Left ventricle myocardium inferior (tissue), 1 donor: ENCODE measurements around the gene DAP3. TPM values are rescaled to one million over a fixed set of nuclear protein-coding genes. Genes with fewer than 3 reads are reported as not detected.
"Not testable (repeated sequence)": the region's sequence is repeated elsewhere in the genome, so short reads cannot be mapped to it uniquely, and the experiment has no call there.

Experiments
- DNase-seq: peaks from one replicate; pipeline ENCODE4 v3.0.0-alpha.2; 2020
- H3K27ac ChIP-seq: fragments of 200-600 bp; replicated peaks from 2 replicates; pipeline ENCODE4 v1.8.0; 2021
- H3K27me3 ChIP-seq: fragments of 200-600 bp; 2 replicates; pipeline ENCODE4 v1.8.0; 2021; ENCODE audit warnings: low read depth
- H3K36me3 ChIP-seq: fragments of 200-600 bp; 2 replicates; pipeline ENCODE4 v1.8.0; 2021
- H3K4me1 ChIP-seq: fragments of 200-600 bp; 2 replicates; pipeline ENCODE4 v1.8.0; 2021
- H3K4me3 ChIP-seq: fragments of 200-600 bp; 2 replicates; pipeline ENCODE4 v1.8.0; 2021; ENCODE audit warnings: mild to moderate bottlenecking, moderate library complexity
- H3K9me3 ChIP-seq: fragments of 200-600 bp; replicated peaks from 2 replicates; pipeline ENCODE4 v1.8.0; 2021
- intact Hi-C: fragments of 100-400 bp; cut with micrococcal nuclease; formaldehyde crosslinking; loops from one replicate; pipeline ENCODE4 v1.11.0; 2022
- total RNA-seq: library from RNA; stranded (reverse); fragmentation: NEBNext Ultra II Directional; extraction: Animal tissue kit (Norgen Biotek cat#: 25700); gene quantifications from one replicate; pipeline ENCODE4 v1.2.1, GENCODE V29; 2021
- TF ChIP-seq, protein P1 (sequence below): fragments of 200-600 bp; IDR thresholded peaks from 2 replicates; pipeline ENCODE4 v1.8.0; 2021; ENCODE audit warnings: antibody characterized with exemption, mild to moderate bottlenecking, borderline replicate concordance
- donor health status: DM: no; HTN: yes; CAD: no; lungs with severe emphysema.

The DAP3 gene
- total RNA-seq, 1 donor from 2014 or later = 107 TPM

DNA sequence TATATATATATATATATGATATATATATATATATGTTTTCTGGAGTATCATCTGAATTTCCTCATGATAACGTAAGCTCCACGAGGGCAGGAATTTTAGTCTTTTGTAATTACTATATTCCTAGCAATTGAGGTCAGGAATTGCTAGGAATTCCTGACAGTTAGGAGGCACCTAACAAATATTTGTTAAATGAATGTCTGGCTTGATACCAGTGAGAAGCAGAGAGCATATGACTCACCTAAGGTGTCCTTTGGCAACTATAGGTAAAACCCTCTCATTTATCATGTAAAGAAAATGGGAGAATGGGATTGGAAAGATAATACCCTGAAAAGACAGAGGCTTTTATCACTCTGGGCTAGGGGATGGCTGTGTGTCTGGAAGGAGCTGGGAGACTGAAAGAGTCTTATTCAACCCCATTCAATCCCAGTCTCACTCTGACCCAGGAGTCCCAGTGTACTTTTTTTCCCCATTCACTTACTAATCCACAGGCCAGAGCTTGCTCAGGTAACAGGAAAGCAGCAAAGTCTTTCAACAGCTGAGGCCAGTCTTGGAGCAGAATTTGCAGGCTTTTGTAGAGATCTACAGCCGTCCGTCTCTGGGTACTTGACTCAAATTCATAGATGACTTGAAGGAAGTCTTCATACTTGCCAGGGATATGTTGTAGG lies 71.2 kb downstream of the DAP3 start:
- peaks cover 87% of the 10 kb centered on the region for H3K36me3 ChIP-seq
- TF ChIP-seq, protein P1, sequence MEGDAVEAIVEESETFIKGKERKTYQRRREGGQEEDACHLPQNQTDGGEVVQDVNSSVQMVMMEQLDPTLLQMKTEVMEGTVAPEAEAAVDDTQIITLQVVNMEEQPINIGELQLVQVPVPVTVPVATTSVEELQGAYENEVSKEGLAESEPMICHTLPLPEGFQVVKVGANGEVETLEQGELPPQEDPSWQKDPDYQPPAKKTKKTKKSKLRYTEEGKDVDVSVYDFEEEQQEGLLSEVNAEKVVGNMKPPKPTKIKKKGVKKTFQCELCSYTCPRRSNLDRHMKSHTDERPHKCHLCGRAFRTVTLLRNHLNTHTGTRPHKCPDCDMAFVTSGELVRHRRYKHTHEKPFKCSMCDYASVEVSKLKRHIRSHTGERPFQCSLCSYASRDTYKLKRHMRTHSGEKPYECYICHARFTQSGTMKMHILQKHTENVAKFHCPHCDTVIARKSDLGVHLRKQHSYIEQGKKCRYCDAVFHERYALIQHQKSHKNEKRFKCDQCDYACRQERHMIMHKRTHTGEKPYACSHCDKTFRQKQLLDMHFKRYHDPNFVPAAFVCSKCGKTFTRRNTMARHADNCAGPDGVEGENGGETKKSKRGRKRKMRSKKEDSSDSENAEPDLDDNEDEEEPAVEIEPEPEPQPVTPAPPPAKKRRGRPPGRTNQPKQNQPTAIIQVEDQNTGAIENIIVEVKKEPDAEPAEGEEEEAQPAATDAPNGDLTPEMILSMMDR = no peak
- no peaks in the 10 kb centered on the region for H3K9me3 ChIP-seq
- no peak overlapping the region for H3K27ac ChIP-seq
- no peaks in the 10 kb centered on the region for H3K4me1 ChIP-seq
- intact Hi-C loops = no loop called here
- DNase-seq = no peak
- no peak overlapping the region for H3K4me3 ChIP-seq
- H3K27me3 ChIP-seq = no peaks in the 10 kb centered on the region

DNA sequence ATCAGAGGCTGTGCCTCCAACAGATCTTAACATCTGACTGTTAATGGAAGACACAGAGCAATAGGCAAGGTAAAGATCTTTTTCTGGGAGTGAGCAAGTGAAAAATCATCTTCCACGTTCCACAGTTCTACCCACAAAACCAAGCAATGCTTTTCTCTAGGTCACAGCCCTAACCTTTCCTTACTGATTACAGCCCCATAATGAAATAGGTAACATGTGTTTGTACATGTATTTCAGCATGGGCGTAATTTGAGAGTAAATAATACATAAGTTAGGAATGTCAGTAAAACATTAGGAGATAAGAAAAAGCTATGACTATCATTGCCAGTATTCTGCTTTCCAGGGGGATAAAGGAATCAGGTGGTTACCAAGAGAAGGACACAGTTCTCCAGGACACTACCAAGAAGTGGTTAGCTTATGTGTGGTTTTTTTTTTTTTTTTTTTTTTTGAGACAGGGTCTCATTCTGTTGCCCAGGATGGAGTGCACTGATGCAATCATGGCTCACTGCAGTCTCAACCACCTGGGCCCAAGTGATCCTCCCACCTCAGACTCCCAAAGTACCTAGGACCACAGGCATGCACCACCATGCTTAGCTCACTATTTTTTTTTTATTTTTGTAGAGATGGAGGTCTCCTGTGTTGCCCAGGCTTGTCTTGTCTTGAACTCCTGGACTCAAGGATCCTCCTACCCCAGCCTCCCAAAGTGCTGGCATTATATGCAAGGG lies 72.0 kb downstream of the DAP3 start:
- no peak for DNase-seq
- TF ChIP-seq, protein P1 = no peak
- H3K4me3 ChIP-seq = no peak overlapping the region
- intact Hi-C loops = no loop called here
- no peaks in the 10 kb centered on the region for H3K4me1 ChIP-seq
- H3K27me3 ChIP-seq = no peaks in the 10 kb centered on the region
- no peak overlapping the region for H3K27ac ChIP-seq
- no peaks in the 10 kb centered on the region for H3K9me3 ChIP-seq
- peaks cover 87% of the 10 kb centered on the region for H3K36me3 ChIP-seq

DNA sequence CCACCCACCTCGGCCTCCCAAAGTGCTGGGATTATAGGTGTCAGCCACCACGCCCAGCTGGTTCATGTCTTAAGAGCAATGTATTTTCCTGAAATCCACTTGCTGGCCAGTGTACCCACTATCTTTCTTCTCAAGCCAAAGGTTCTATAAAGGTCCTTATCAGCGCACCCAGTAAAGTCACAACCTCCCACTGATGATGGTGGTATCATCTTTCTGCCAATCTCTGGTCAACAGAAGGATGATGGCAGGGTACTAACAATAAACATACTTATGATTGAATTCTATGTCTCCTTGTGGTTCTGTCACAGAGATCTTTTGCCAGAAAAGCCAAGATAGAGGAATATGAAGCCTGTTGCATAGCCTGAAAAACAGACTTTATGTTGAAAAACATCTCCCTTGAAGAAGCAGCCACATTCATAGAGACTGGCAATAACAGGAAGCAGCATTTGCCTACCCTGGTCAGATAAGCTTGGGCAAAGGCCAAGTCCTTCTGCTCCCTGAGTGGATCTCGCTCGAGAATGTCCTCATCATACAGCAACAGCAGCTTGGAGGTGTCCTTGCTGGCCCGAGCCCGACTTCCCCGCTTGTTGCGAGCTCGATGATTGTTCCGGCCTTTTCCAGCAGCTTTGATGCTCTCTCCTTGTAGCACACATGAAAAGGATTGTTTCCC lies 73.0 kb downstream of the DAP3 start:
- intact Hi-C loops = no loop called here
- Histone ChIP-seq H3K4me3 (no peak overlapping the region), H3K4me1 (no peaks in the 10 kb centered on the region), H3K27me3 (no peaks in the 10 kb centered on the region), H3K9me3 (no peaks in the 10 kb centered on the region), H3K27ac (no peak overlapping the region), H3K36me3 (peaks cover 87% of the 10 kb centered on the region)
- TF ChIP-seq, protein P1 = no peak
- no peak for DNase-seq

DNA sequence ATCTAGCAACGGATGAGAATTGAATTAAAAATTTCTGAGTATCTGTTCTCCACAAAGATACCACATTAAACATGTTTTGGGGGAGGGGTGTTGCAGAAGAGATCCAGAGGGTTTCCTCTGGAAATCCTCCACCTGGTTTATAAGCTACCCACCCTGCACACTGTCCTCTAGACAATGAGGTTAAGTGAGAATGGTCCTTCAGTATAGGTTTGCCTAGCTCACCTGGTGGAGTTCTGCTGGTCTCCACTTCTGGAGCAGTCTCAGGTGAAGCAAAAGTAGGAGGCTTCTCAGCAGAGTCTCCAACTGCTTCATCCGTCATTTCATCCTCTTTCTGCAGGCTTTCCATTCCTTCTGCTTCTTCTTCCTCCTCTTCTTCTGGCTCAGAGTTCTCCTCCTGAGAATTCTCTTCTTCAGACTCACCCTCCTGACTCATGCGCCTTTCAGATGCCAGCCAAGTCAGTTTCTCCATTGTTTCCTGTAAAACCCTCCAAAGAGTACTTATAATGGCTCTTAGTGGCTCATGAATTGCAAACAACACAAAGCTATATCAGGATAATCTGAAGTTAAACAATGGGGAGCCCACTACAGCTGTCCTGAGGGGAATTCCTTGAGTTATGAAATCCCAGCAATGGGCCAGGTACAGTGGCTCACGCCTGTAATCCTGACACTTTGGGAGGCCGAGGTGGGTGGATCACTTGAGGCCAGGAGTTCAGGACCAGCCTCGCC lies 74.4 kb downstream of the DAP3 start:
- peaks cover 92% of the 10 kb centered on the region for H3K36me3 ChIP-seq
- H3K27me3 ChIP-seq, intact Hi-C loops, H3K9me3 ChIP-seq, H3K4me3 ChIP-seq, H3K27ac ChIP-seq, H3K4me1 ChIP-seq, DNase-seq: not testable (repeated sequence)

DNA sequence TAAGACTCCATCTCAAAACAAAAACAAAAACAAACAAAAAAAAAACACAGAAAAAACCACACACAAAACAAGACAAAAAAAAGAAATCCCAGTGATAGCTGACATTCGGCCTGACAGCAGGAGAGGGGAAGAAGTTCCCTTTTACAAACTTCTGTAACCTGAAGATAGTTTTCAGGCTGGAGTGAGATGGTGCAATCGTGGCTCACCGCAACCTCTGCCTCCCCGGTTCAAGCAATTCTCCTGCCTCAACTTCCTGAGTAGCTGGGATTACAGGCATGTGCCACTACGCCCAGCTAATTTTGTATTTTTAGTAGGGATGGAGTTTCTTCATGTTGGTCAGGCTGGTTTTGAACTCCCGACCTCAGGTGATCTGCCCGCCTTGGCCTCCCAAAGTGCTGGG lies 75.1 kb downstream of the DAP3 start:
- intact Hi-C loops, H3K9me3 ChIP-seq, H3K27me3 ChIP-seq, H3K4me3 ChIP-seq, H3K27ac ChIP-seq, H3K4me1 ChIP-seq, DNase-seq: not testable (repeated sequence)
- peaks cover 92% of the 10 kb centered on the region for H3K36me3 ChIP-seq

DNA sequence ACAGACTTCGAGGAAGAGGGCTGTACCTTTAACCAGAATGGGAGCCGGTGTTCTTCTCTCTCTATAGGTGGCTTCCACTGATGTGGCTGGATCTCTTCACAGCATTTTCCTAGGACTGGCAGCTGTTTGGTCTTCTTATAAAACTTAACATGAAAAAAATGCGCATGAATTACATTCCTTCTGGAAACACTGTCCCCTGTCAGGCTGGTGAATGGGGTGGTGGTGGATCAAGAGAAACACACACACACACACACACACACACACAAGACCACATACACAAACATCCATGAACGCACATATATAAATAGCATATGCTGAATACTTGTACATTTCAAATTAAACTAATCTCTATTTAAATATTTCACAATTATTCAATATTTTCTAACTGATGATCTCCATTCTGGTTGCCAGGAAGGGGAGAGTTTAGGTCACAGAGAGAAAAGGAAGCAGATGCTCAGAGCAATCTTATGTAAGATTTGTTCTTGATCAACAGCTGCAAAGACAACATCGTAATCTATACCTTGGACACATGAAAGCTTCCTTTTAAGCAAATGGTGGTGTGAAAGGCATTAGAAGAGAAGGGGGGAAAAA lies 78.6 kb downstream of the DAP3 start:
- H3K27me3 ChIP-seq, H3K4me1 ChIP-seq, DNase-seq, H3K9me3 ChIP-seq, H3K4me3 ChIP-seq, intact Hi-C loops, H3K27ac ChIP-seq: not testable (repeated sequence)
- peaks cover 92% of the 10 kb centered on the region for H3K36me3 ChIP-seq
